Immature natural killer cell (primary cell): ENCODE data around the gene PIWIL1. TPM values are rescaled to one million over a fixed set of nuclear protein-coding genes. Genes with fewer than 3 reads are reported as not detected.

ENCODE experiments used
- DNase-seq, 3 donors: peaks; one replicate each; pipeline ENCODE4 v3.0.0; 2022; ENCODE audit warnings: mixed read lengths in 1 of 3
- H3K27ac Mint-ChIP-seq, 6 donors: one replicate each; pipeline ENCODE4 v1.8.0; 2020; ENCODE audit warnings: mixed read lengths in 6 of 6, mild to moderate bottlenecking in 5 of 6, inconsistent platforms in 4 of 6, moderate library complexity in 3 of 6
- H3K27me3 Mint-ChIP-seq, 3 donors: one replicate each; pipeline ENCODE4 v1.8.0; 2020 to 2021; ENCODE audit warnings: low read depth in 3 of 3, mild to moderate bottlenecking in 3 of 3, mixed read lengths in 3 of 3, moderate library complexity in 3 of 3, inconsistent platforms in 1 of 3
- H3K36me3 Mint-ChIP-seq, 3 donors: one replicate each; pipeline ENCODE4 v1.8.0; 2020; ENCODE audit warnings: mixed read lengths in 3 of 3, inconsistent platforms in 2 of 3, mild to moderate bottlenecking in 2 of 3
- H3K4me1 Mint-ChIP-seq, 2 donors: one replicate each; pipeline ENCODE4 v1.8.0; 2020; ENCODE audit warnings: inconsistent platforms in 2 of 2, mild to moderate bottlenecking in 2 of 2, mixed read lengths in 2 of 2, moderate library complexity in 1 of 2
- H3K4me3 Mint-ChIP-seq, 5 donors: one replicate each; pipeline ENCODE4 v1.8.0; 2020; ENCODE audit warnings: mild to moderate bottlenecking in 5 of 5, mixed read lengths in 5 of 5, inconsistent platforms in 3 of 5, moderate library complexity in 3 of 5
- H3K9me3 Mint-ChIP-seq, 6 donors: one replicate each; pipeline ENCODE4 v1.8.0; 2020; ENCODE audit warnings: mild to moderate bottlenecking in 6 of 6, mixed read lengths in 6 of 6, inconsistent platforms in 4 of 6, moderate library complexity in 3 of 6
- polyA plus RNA-seq, 3 donors: library from polyadenylated mRNA; unstranded; fragments of 300-500 nt; fragmentation: Illumina TruSeq; gene quantifications; one replicate each; pipeline ENCODE4 v1.2.3, GENCODE V29; 2021

Gene PIWIL1
- not detected for polyA plus RNA-seq

DNA sequence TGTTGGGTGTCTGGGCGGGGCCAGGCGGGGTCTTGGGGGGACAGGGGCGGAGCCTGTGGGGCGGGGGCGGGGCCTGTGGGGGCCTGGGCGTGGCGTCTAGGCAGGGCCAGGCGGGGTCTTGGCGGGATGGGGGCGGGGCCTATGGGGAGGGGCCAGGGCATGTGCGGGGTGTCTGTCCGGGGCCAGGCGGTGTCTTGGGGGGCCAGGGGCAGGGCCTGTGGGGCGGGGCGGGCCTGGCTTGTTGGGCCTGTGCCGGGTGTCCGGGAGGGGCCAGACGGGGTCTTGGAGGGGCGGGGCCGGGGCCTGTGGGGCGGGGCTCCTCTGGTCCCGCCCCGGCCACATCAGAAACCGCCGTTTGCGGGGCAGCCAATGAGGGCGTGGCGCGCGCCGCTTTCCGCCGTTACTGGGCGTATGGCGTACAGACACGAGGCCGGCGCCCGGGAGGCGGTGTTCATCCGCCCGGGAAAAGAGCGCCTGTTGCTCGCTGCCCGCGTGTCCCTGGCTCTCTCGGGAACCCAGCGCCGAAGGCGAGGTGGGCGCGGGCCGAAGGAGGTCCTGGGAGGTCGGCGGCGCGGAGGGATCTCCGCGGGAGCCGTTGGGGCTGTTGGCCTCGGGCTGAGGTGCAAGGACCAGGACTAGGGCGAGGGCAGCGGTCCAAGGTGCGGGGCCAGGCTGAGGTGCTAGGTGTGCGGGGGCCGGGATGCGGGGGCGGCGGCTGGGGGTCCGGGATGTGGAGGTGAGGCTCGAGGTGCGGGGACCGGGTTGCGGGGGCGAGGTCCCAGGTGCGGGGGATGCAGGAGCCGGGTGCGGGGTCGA, at the start of gene PIWIL1:
Gene PIWIL1 (plus strand): TSS at position 400 of the 816 bp plus-strand sequence. CDS start 4,705 bp downstream, outside the sequence.
- H3K27me3 Mint-ChIP-seq = peaks cover 2 to 12% (median 8%) of the 10 kb centered on the region in 3 donors
- peaks cover 0 to 3% of the 10 kb centered on the region in 2 donors for H3K4me1 Mint-ChIP-seq
- H3K9me3 Mint-ChIP-seq = peaks cover 0 to 1% (median 0%) of the 10 kb centered on the region in 6 donors
- no peaks in the 10 kb centered on the region for H3K36me3 Mint-ChIP-seq
- no peak within 1 kb of the TSS for H3K4me3 Mint-ChIP-seq
- H3K27ac Mint-ChIP-seq = no peak within 1 kb of the TSS
- DNase-seq = no peak

DNA sequence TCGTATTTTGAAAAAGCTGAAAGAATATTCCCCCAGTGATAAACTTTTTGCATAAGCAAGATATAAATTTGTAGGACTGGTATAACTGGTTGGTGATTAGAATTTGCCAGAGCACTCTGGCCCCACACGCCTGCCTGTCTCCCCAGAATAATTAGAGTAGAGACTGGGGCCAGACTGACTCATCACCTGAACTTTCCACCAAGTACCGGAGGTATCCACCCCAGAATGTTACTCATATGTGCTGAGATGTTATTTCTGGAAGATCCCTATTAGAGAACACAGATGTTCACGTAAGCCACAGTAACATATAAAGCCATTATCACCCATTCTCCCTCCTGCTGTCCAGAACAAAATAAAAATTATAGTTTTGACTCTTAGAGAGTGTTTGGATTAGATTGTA, 49.5 kb upstream of the PIWIL1 start:
- H3K27ac Mint-ChIP-seq = no peak overlapping the region
- no peaks in the 10 kb centered on the region for H3K36me3 Mint-ChIP-seq
- H3K9me3 Mint-ChIP-seq = peaks cover 0 to 10% (median 2%) of the 10 kb centered on the region in 6 donors
- H3K27me3 Mint-ChIP-seq = peaks cover 0 to 3% (median 2%) of the 10 kb centered on the region in 3 donors
- no peaks in the 10 kb centered on the region for H3K4me1 Mint-ChIP-seq
- no peak for DNase-seq
- H3K4me3 Mint-ChIP-seq = no peak overlapping the region

DNA sequence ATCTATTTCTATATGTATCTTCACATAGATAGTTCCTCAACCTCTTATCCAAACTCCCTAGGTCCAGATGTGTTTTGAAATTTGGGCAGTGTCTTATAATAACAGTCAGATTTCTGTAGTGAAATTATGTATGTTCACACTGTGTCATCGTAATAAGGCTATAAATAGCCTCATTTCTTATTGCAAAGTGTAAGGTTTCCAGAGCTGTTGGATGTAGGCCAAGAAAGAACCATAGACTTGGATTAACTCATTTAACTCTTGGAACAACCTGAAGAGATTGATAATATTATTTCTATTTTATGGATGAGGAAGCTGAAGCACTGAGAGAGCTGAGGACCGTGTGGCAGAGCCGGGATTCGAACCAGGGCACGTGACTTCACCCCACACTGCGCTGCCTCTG, 49.0 kb upstream of the PIWIL1 start:
- H3K9me3 Mint-ChIP-seq = peaks cover 0 to 10% (median 2%) of the 10 kb centered on the region in 6 donors
- H3K36me3 Mint-ChIP-seq = no peaks in the 10 kb centered on the region
- H3K27me3 Mint-ChIP-seq = peaks cover 0 to 3% (median 2%) of the 10 kb centered on the region in 3 donors
- H3K4me1 Mint-ChIP-seq = no peaks in the 10 kb centered on the region
- H3K4me3 Mint-ChIP-seq = no peak overlapping the region
- no peak for DNase-seq
- no peak overlapping the region for H3K27ac Mint-ChIP-seq

DNA sequence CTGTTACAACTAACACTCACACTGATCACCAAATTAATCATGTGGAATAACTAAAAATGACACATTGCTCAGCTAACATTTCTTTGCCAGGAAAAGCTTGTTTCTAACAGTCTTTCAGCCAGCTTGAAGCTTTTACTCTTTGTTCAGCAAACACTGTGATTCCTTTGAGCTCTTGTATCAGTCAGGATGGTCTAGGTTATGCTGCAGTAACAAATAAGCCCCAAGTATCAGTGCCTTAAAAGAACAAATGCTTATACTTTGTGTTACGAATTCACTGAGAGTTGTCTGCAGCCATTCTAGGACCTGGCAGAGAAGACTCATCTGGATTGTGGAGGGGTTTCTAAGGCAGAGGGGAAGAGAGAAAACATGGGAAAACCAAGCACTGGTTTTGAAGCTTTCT, 47.6 kb upstream of the PIWIL1 start:
- no peak overlapping the region for H3K4me3 Mint-ChIP-seq
- H3K4me1 Mint-ChIP-seq = no peaks in the 10 kb centered on the region
- no peaks in the 10 kb centered on the region for H3K36me3 Mint-ChIP-seq
- H3K27me3 Mint-ChIP-seq = peaks cover 0 to 3% (median 2%) of the 10 kb centered on the region in 3 donors
- H3K9me3 Mint-ChIP-seq = peaks cover 0 to 10% (median 2%) of the 10 kb centered on the region in 6 donors
- no peak for DNase-seq
- H3K27ac Mint-ChIP-seq = no peak overlapping the region

DNA sequence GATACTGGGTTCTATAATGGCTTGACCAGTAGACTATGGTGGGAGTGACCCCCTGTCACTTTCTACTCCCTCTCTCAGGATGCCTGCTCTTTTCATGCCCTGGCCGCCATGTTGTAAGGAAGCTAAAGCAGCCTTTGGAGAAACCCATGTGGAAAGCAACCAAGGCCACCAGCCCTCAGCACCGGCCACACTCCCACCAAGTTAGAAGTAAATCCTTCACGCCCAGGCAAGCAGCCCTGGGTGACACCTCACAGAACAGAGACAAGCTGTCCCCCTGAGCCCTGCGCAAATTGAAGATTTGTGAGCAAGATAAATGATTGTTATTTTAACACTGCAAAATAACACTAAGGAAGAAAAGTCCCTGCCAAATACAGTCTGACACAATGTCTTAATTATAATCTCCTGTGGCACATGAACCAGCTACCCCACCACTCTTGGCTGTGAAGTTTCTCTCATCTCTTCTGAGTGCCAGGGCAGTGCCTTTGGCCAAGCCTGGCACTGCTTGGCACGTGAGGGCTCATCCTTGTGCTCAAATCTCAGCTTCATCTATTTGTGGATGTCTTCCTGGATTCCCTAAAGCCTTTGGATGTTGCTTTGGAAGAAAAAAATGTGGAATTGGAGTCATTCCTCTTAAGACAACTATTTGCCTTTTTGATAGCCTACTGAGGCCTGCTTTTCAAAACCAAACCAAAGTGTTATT, 39.2 kb upstream of the PIWIL1 start:
- H3K4me3 Mint-ChIP-seq = no peak overlapping the region

DNA sequence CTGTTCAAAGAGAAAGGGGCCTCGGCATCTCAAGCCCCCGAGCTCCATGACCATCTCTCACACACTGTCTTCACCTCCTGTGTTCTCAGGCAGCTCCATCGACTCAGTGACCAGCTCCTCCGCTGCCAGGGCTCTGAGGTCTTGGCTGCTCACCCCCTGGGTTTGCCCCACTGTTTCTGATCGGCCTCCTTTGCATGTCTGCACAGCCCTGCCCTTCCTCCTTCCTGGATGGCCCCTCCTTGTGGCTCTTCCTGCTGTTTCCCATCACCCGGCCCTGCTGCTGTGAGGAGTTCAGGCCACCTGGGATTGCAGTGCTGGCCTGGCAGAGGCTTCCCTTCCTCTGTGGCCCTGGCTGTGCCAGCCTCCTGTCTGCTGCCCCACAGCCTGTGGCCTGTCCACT, 38.1 kb upstream of the PIWIL1 start:
- Mint-ChIP-seq H3K27me3 (peaks cover 0 to 5% (median 1%) of the 10 kb centered on the region in 3 donors), H3K9me3 (peaks cover 0 to 3% (median 0%) of the 10 kb centered on the region in 6 donors), H3K4me1 (no peaks in the 10 kb centered on the region), H3K4me3 (no peak overlapping the region), H3K27ac (no peak overlapping the region), H3K36me3 (no peaks in the 10 kb centered on the region)
- DNase-seq = no peak

More for the DNA sequence above, 39.2 kb upstream of the PIWIL1 start:
- Mint-ChIP-seq H3K4me1 (no peaks in the 10 kb centered on the region), H3K36me3 (no peaks in the 10 kb centered on the region), H3K9me3 (peaks cover 0 to 3% (median 0%) of the 10 kb centered on the region in 6 donors), H3K27ac (no peak overlapping the region), H3K27me3 (peaks cover 0 to 5% (median 1%) of the 10 kb centered on the region in 3 donors)
- no peak for DNase-seq

DNA sequence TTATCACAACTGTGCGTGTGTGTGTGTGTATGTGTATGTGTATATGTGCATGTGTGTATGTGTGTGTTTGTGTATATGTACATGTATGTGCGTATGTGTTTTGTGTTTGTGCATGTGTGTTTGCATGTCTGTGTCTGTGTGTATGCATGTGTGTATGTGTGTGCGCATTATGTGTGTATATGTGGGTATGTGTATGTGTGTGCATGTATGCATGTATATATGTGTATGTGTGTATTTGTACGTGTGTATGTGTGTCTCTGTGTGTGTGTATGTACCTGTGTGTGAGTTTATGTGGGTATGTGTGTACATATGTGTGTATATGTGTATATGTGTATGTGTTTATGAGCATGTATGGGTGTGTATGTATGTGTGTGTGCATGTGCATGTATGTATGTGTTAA, 37.6 kb upstream of the PIWIL1 start:
- Mint-ChIP-seq H3K27me3 (peaks cover 0 to 7% (median 1%) of the 10 kb centered on the region in 3 donors), H3K27ac (no peak overlapping the region), H3K9me3 (peaks cover 0 to 3% (median 0%) of the 10 kb centered on the region in 6 donors), H3K36me3 (no peaks in the 10 kb centered on the region), H3K4me3 (no peak overlapping the region), H3K4me1 (no peaks in the 10 kb centered on the region)
- no peak for DNase-seq

DNA sequence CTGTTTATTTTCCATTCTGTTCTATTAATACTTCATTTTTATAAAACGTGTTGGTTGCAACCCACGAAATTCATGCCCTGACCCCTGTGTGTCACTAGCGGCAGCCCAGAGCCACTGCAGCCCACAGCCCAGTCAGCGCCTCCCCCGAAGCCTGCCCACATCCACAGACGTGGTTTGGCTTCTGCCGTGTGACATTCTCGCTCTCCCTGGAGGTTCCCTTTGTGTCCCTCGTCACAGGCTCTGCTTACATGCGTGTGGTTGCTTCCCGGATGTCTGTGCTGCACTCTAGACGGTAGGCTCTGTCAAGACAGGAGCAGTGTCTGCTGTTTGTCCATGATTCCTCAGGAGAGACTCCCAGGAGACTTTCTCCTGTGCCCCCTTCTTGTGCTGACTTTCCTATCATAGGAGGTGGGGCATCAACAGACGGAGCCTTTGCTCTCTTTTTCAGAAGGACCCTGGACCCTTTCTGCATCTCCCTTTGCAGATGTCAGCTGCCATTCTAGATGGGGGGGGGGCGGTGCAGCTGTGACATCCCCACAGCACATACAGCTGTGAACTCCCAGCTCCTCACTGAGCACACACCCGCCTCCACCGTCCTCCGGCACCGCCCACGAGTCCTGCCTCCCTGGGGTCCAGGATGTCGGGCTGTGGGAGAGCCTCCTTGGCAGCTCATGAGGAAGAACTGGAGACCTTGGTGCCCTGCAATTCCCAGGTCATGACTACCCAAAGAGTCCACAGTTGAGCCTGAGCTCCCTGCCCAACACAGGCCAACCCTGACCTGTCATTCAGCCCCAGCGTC, 36.8 kb upstream of the PIWIL1 start:
- H3K4me3 Mint-ChIP-seq = no peak overlapping the region
- H3K36me3 Mint-ChIP-seq = no peaks in the 10 kb centered on the region
- DNase-seq = no peak
- H3K9me3 Mint-ChIP-seq = peaks cover 0 to 3% (median 0%) of the 10 kb centered on the region in 6 donors
- peaks cover 0 to 9% (median 0%) of the 10 kb centered on the region in 3 donors for H3K27me3 Mint-ChIP-seq
- H3K4me1 Mint-ChIP-seq = no peaks in the 10 kb centered on the region
- H3K27ac Mint-ChIP-seq = no peak overlapping the region

DNA sequence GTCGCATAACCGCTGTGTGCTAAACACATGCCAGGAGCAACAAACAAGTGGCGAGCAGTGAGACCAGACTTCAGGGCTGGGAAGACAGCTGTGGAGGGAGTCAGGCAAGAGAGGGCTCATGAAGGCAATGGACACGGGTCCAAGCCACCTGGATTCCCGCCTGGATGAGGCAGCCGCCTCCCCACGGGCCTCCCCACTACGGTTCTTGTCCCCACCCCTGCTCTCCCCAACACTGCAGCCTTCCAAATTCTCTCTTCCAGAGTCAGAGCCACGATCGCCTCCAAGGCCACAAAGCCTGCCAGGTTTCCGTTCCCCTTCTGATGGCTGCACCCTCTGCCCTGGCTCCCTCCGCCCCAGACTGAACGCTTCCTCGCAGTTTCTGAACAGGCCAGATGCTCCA, 36.1 kb upstream of the PIWIL1 start:
- Mint-ChIP-seq H3K36me3 (no peaks in the 10 kb centered on the region), H3K4me1 (no peaks in the 10 kb centered on the region), H3K27me3 (peaks cover 0 to 9% (median 0%) of the 10 kb centered on the region in 3 donors), H3K27ac (no peak overlapping the region), H3K9me3 (peaks cover 0 to 3% (median 0%) of the 10 kb centered on the region in 6 donors), H3K4me3 (no peak overlapping the region)
- DNase-seq = no peak

DNA sequence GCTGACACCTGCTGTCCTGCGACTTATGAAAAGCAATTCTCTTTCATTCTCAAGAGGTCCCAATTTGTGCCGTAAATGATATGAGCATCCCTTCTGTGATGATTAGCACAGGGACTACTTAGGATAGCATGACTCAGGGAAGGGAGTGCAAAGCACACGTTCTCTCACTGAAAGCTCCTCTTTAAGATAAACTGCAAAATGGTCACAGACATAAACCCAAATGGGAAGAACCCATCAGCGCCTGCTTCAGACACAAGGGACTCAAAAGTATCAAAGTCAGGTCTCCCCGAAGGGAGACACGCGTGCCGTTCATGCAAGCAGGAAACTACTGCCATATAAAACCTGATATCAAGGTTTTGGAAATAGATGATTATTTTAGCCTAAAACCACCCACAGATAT, 33.9 kb upstream of the PIWIL1 start:
- Mint-ChIP-seq H3K27ac (no peak overlapping the region), H3K4me1 (no peaks in the 10 kb centered on the region), H3K36me3 (no peaks in the 10 kb centered on the region), H3K27me3 (peaks cover 0 to 9% (median 2%) of the 10 kb centered on the region in 3 donors), H3K4me3 (no peak overlapping the region), H3K9me3 (peaks cover 0 to 2% (median 0%) of the 10 kb centered on the region in 6 donors)
- DNase-seq = no peak

DNA sequence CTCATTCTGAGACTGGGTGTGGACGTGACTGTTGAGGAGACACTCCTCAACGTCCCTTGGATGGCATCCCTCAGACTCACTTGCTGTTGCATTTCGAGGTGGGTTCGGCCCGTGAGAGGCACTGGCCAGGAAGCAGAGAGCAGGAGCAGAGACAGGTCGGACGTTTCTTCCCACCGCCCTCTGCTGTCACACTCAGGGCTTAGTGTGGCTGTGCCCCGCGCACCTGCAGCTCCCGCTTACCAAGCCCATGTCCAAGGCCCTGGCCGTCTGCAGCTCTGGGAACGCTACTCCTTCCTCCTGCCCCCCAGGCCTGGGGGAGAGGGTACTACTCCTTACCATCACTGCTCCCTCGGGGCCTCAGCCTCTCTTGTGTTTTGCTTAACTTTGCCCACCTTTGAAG, 29.8 kb upstream of the PIWIL1 start:
- DNase-seq = no peak
- Mint-ChIP-seq H3K27me3 (peaks cover 2 to 6% (median 2%) of the 10 kb centered on the region in 3 donors), H3K9me3 (peaks cover 0 to 1% (median 0%) of the 10 kb centered on the region in 6 donors), H3K36me3 (no peaks in the 10 kb centered on the region), H3K4me3 (no peak overlapping the region), H3K4me1 (no peaks in the 10 kb centered on the region), H3K27ac (no peak overlapping the region)

DNA sequence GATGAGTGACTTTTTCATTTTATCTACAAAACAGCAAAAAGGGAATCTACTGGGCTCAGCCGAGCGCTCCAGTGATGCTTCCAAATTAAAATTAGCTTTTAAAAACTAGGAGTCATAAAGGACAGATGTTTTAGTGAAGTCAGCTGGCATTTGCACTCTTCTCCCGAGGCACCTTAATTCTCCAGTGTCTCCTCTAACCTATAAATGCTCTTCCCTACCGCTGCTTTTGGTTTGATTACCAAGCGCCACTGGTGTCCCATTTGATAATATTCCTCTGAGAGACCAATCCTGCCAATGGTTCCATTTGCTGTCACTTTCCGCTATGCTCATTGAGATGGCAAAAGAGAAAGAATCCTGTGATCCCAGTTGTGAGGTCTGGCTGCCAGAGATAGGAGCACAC, 29.3 kb upstream of the PIWIL1 start:
- Mint-ChIP-seq H3K27ac (no peak overlapping the region), H3K9me3 (no peaks in the 10 kb centered on the region), H3K36me3 (no peaks in the 10 kb centered on the region), H3K4me1 (no peaks in the 10 kb centered on the region), H3K4me3 (no peak overlapping the region), H3K27me3 (peaks cover 3 to 6% (median 4%) of the 10 kb centered on the region in 3 donors)
- no peak for DNase-seq

DNA sequence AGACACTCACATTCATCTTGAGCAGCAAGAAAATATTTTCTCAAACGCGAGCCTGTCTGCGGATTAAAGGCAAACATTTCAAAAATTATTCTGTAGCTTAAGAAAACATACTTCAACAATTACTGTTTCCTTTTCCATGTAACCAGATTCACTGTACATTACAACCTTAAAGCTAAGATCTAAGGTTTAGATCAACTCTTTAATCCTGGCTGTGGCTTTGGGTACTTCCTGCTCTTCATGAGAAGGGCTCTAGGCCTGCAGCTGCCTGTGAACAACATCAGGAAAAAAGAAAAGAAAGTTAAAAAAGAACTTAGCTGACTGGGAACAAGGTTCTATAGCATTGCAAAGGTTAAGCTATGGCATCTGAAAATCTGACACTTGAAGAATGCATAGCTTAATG, 21.4 kb upstream of the PIWIL1 start:
- Mint-ChIP-seq H3K4me3 (no peak overlapping the region), H3K9me3 (peaks cover 0 to 5% (median 0%) of the 10 kb centered on the region in 6 donors), H3K27ac (no peak overlapping the region), H3K36me3 (no peaks in the 10 kb centered on the region), H3K27me3 (peaks cover 2 to 5% (median 2%) of the 10 kb centered on the region in 3 donors), H3K4me1 (no peaks in the 10 kb centered on the region)
- no peak for DNase-seq
